Measurements from ENCODE around the gene EFCAB8. TPM values are rescaled to one million over a fixed set of nuclear protein-coding genes. Genes with fewer than 3 reads are reported as not detected.

Gene EFCAB8
- polyA plus RNA-seq, 1 experiment: not detected

GRCh38 chr20:32918296-32918695 lies 59.6 kb downstream of the EFCAB8 start:
- Histone ChIP-seq H3K9me3 (ENCODE audit: control insufficient read depth, insufficient read depth, low read length) (peaks cover 5% of the 10 kb centered on the region), H3K4me3 (ENCODE audit: low read depth, low read length) (no peak overlapping the region), H3K27ac (ENCODE audit: low read depth, low read length) (no peak overlapping the region), H3K27me3 (ENCODE audit: control insufficient read depth, insufficient read depth, low read length) (peaks cover 9% of the 10 kb centered on the region)
- TF ChIP-seq CTCF (IDR thresholded peaks at IDR 0.05; ENCODE audit: low read depth, low read length): no peak
- CTCF ChIA-PET: no interaction called here
- no peak for DNase-seq (ENCODE audit: low read depth, low spot score)
- POLR2A ChIA-PET: no interaction called here

- TF ChIP-seq CTCF (IDR thresholded peaks at IDR 0.05; ENCODE audit: low read depth, low read length): no peak
- H3K9me3 ChIP-seq (ENCODE audit: control insufficient read depth, insufficient read depth, low read length): peaks cover 5% of the 10 kb centered on the region
- no peak overlapping the region for H3K27ac ChIP-seq (ENCODE audit: low read depth, low read length)
- peaks cover 9% of the 10 kb centered on the region for H3K27me3 ChIP-seq (ENCODE audit: control insufficient read depth, insufficient read depth, low read length)
- ChIA-PET CTCF (no interaction called here), POLR2A (no interaction called here)
- DNase-seq (ENCODE audit: low read depth, low spot score): no peak
- no peak overlapping the region for H3K4me3 ChIP-seq (ENCODE audit: low read depth, low read length)
Observed at GRCh38 chr20:32918751-32919150, 60.0 kb downstream of the EFCAB8 start.

GRCh38 chr20:32920066-32920465 lies 61.3 kb downstream of the EFCAB8 start:
- POLR2A ChIA-PET: no interaction called here
- Histone ChIP-seq H3K9me3 (ENCODE audit: control insufficient read depth, insufficient read depth, low read length) (peaks cover 5% of the 10 kb centered on the region), H3K27ac (ENCODE audit: low read depth, low read length) (no peak overlapping the region), H3K4me3 (ENCODE audit: low read depth, low read length) (no peak overlapping the region), H3K27me3 (ENCODE audit: control insufficient read depth, insufficient read depth, low read length) (peaks cover 9% of the 10 kb centered on the region)
- no peak for TF ChIP-seq CTCF (IDR thresholded peaks at IDR 0.05; ENCODE audit: low read depth, low read length)
- DNase-seq (ENCODE audit: low read depth, low spot score): no peak
- CTCF ChIA-PET: no interaction called here

GRCh38 chr20:32920530-32921298 lies 62.0 kb downstream of the EFCAB8 start:
- H3K4me3 ChIP-seq (ENCODE audit: low read depth, low read length): no peak overlapping the region
- TF ChIP-seq CTCF (IDR thresholded peaks at IDR 0.05; ENCODE audit: low read depth, low read length): no peak
- ChIA-PET CTCF (no interaction called here), POLR2A (no interaction called here)
- H3K27ac ChIP-seq (ENCODE audit: low read depth, low read length): no peak overlapping the region
- DNase-seq (ENCODE audit: low read depth, low spot score): no peak
- peaks cover 2% of the 10 kb centered on the region for H3K9me3 ChIP-seq (ENCODE audit: control insufficient read depth, insufficient read depth, low read length)
- peaks cover 9% of the 10 kb centered on the region for H3K27me3 ChIP-seq (ENCODE audit: control insufficient read depth, insufficient read depth, low read length)

GRCh38 chr20:32922466-32922865 lies 63.7 kb downstream of the EFCAB8 start:
- Histone ChIP-seq H3K9me3 (ENCODE audit: control insufficient read depth, insufficient read depth, low read length) (no peaks in the 10 kb centered on the region; the same call in 1 of the 2 replicates), H3K27ac (ENCODE audit: low read depth, low read length) (no peak overlapping the region), H3K27me3 (ENCODE audit: control insufficient read depth, insufficient read depth, low read length) (peaks cover 11% of the 10 kb centered on the region), H3K4me3 (ENCODE audit: low read depth, low read length) (no peak overlapping the region)
- no peak for TF ChIP-seq CTCF (IDR thresholded peaks at IDR 0.05; ENCODE audit: low read depth, low read length)
- CTCF ChIA-PET: interaction anchor here (1.5 kb wide), 1 partner anchor 23 kb away, joined by 3 read pairs; no protein-coding TSS in a partner anchor
- no peak for DNase-seq (ENCODE audit: low read depth, low spot score)
- POLR2A ChIA-PET: no interaction called here

Data from AG04450 (cell line).